Trophoblast cell (in vitro differentiated cells and primary cell): Measurements from ENCODE around the gene SNX25. TPM values are rescaled to one million over a fixed set of nuclear protein-coding genes. Genes with fewer than 3 reads are reported as not detected.

Experiments
- DNase-seq, 2 donors: peaks; one replicate each; pipeline ENCODE4 v3.0.0-alpha.2; 2016
- H2AFZ ChIP-seq: 2 replicates; pipeline ENCODE4 v1.6.1; 2013; ENCODE audit warnings: low read length, moderate library complexity, mild to moderate bottlenecking; ENCODE audit not compliant: insufficient read depth, poor library complexity
- H2AK5ac ChIP-seq: 2 replicates; pipeline ENCODE4 v1.6.1; 2013; ENCODE audit warnings: mild to moderate bottlenecking, low read length
- H2BK120ac ChIP-seq: 2 replicates; pipeline ENCODE4 v1.6.1; 2013; ENCODE audit warnings: low read length, mild to moderate bottlenecking, moderate library complexity; ENCODE audit not compliant: insufficient read depth, poor library complexity
- H2BK12ac ChIP-seq: 2 replicates; pipeline ENCODE4 v1.6.1; 2013; ENCODE audit warnings: mild to moderate bottlenecking, low read length, moderate library complexity
- H2BK5ac ChIP-seq: 2 replicates; pipeline ENCODE4 v1.6.1; 2013; ENCODE audit warnings: low read length, low read depth, moderate library complexity, mild to moderate bottlenecking; ENCODE audit not compliant: poor library complexity
- H3K14ac ChIP-seq: 2 replicates; pipeline ENCODE4 v1.6.1; 2013; ENCODE audit warnings: mild to moderate bottlenecking, low read length
- H3K18ac ChIP-seq: 2 replicates; pipeline ENCODE4 v1.6.1; 2013; ENCODE audit warnings: mild to moderate bottlenecking, low read length
- H3K23ac ChIP-seq: 2 replicates; pipeline ENCODE4 v1.6.1; 2013; ENCODE audit warnings: low read length
- H3K27ac ChIP-seq: 2 replicates; pipeline ENCODE4 v1.5.1; 2013; ENCODE audit warnings: low read depth, mild to moderate bottlenecking, inconsistent platforms, low read length, moderate library complexity
- H3K27me3 ChIP-seq: 2 replicates; pipeline ENCODE4 v1.6.1; 2013; ENCODE audit warnings: inconsistent platforms, mild to moderate bottlenecking, low read length, moderate library complexity; ENCODE audit not compliant: insufficient read depth
- H3K36me3 ChIP-seq, 2 experiments: 1 replicate in 1 of 2; 2 replicates in 1 of 2; pipeline ENCODE4 v1.6.1; 2013; ENCODE audit warnings: low read length in 2 of 2, mild to moderate bottlenecking in 2 of 2, moderate library complexity in 1 of 2; ENCODE audit not compliant: insufficient read depth in 2 of 2, control insufficient read depth in 1 of 2
- H3K4ac ChIP-seq: 2 replicates; pipeline ENCODE4 v1.6.1; 2013; ENCODE audit warnings: low read depth, mild to moderate bottlenecking, low read length, moderate library complexity
- H3K4me1 ChIP-seq, 2 experiments: 1 replicate in 1 of 2; 2 replicates in 1 of 2; pipeline ENCODE4 v1.6.1; 2013; ENCODE audit warnings: low read length in 2 of 2, mild to moderate bottlenecking in 2 of 2, moderate library complexity in 1 of 2; ENCODE audit not compliant: insufficient read depth in 2 of 2, control insufficient read depth in 1 of 2
- H3K4me2 ChIP-seq: 2 replicates; pipeline ENCODE4 v1.6.1; 2013; ENCODE audit warnings: inconsistent platforms, mild to moderate bottlenecking, low read length, moderate library complexity
- H3K4me3 ChIP-seq: 2 replicates; pipeline ENCODE4 v1.5.1; 2013; ENCODE audit warnings: mild to moderate bottlenecking, low read depth, low read length, inconsistent platforms
- H3K79me1 ChIP-seq: one replicate; pipeline ENCODE4 v1.6.1; 2013; ENCODE audit warnings: low read length
- H3K79me2 ChIP-seq: 2 replicates; pipeline ENCODE4 v1.6.1; 2013; ENCODE audit warnings: low read length, mild to moderate bottlenecking; ENCODE audit not compliant: control insufficient read depth, insufficient read depth, poor library complexity
- H3K9ac ChIP-seq: 2 replicates; pipeline ENCODE4 v1.6.1; 2013; ENCODE audit warnings: mild to moderate bottlenecking, low read length
- H3K9me3 ChIP-seq: 2 replicates; pipeline ENCODE4 v1.6.1; 2013; ENCODE audit warnings: low read depth, mild to moderate bottlenecking, control low read depth, inconsistent platforms, low read length; ENCODE audit not compliant: insufficient read depth
- H4K12ac ChIP-seq: 2 replicates; pipeline ENCODE4 v1.6.1; 2013; ENCODE audit warnings: low read depth, mild to moderate bottlenecking, low read length, moderate library complexity
- H4K8ac ChIP-seq: 2 replicates; pipeline ENCODE4 v1.6.1; 2013; ENCODE audit warnings: low read depth, mild to moderate bottlenecking, low read length, moderate library complexity
- H4K91ac ChIP-seq: one replicate; pipeline ENCODE4 v1.6.1; 2013; ENCODE audit warnings: low read depth, mild to moderate bottlenecking, low read length, moderate library complexity
- WGBS: extraction: QIAGEN DNeasy Blood & Tissue Kit; methylation state at CpG from one replicate; pipeline ENCODE4 v1.1.7; 2013; ENCODE audit warnings: missing lambda C conversion rate; ENCODE audit not compliant: insufficient read length, insufficient coverage; ENCODE audit errors: extremely low coverage; 5-methylcytosine and 5-hydroxymethylcytosine counted together
- polyA plus RNA-seq: library from polyadenylated mRNA; stranded (reverse); fragments of 200-250 nt; gene quantifications from 2 replicates; pipeline ENCODE4 v1.2.3, GENCODE V29; 2013

The SNX25 gene
- polyA plus RNA-seq = 11.4 TPM in 2 replicates

GRCh38 chr4:185209031-185209851, at the start of gene SNX25:
Gene SNX25 (plus strand): TSS chr4:185209598. CDS start chr4:185209827, 229 bp downstream.
- Histone ChIP-seq H3K4me1 (peaks cover 3 to 5% of the 10 kb centered on the region in 2 experiments), H3K4me2 (peak within 1 kb of the TSS; percentile 99), H3K14ac (peak within 1 kb of the TSS; percentile 81), H3K23ac (no peak within 1 kb of the TSS), H3K4me3 (peak within 1 kb of the TSS; percentile 80), H2BK12ac (peak within 1 kb of the TSS; percentile 65), H2AK5ac (no peak within 1 kb of the TSS), H3K9ac (peak within 1 kb of the TSS; percentile 54), H3K27me3 (no peaks in the 10 kb centered on the region), H4K12ac (peak within 1 kb of the TSS; percentile 55), H3K9me3 (no peaks in the 10 kb centered on the region), H3K79me1 (peaks cover 6% of the 10 kb centered on the region), H2AFZ (peak within 1 kb of the TSS; percentile 88), H2BK120ac (peak within 1 kb of the TSS; percentile 80), H3K4ac (peak within 1 kb of the TSS; percentile 65), H4K8ac (peak within 1 kb of the TSS; percentile 62), H3K79me2 (peaks cover 8% of the 10 kb centered on the region), H3K18ac (peak within 1 kb of the TSS; percentile 91), H3K27ac (peak within 1 kb of the TSS; percentile 51), H2BK5ac (peak within 1 kb of the TSS; percentile 68), H4K91ac (peak within 1 kb of the TSS; percentile 78), H3K36me3 (no peaks in the 10 kb centered on the region)
- peak; percentile 88 for DNase-seq
- WGBS = no CpG with 5 or more reads among the region's 72 CpGs

- Histone ChIP-seq H3K23ac (no peak overlapping the region), H2BK5ac (no peak overlapping the region), H3K27me3 (no peaks in the 10 kb centered on the region), H3K18ac (no peak overlapping the region), H4K8ac (no peak overlapping the region), H3K36me3 (peaks cover 6 to 7% of the 10 kb centered on the region in 2 experiments), H4K12ac (no peak overlapping the region), H4K91ac (no peak overlapping the region), H3K9ac (no peak overlapping the region), H2BK12ac (no peak overlapping the region), H3K9me3 (no peaks in the 10 kb centered on the region), H3K79me2 (no peaks in the 10 kb centered on the region), H3K4ac (no peak overlapping the region), H3K4me3 (no peak overlapping the region), H3K27ac (no peak overlapping the region), H3K79me1 (no peaks in the 10 kb centered on the region), H2AK5ac (no peak overlapping the region), H3K4me1 (no peaks in the 10 kb centered on the region), H2AFZ (no peak overlapping the region), H3K14ac (no peak overlapping the region), H2BK120ac (no peak overlapping the region), H3K4me2 (no peak overlapping the region)
- no CpG with 5 or more reads among the region's 2 CpGs for WGBS
- DNase-seq = no peak
Measured at GRCh38 chr4:185165605-185166063, 43.8 kb upstream of the SNX25 start.

GRCh38 chr4:185167234-185167633, 42.2 kb upstream of the SNX25 start:
- no peak overlapping the region for H2BK120ac ChIP-seq
- H3K4ac ChIP-seq = no peak overlapping the region
- H3K14ac ChIP-seq = no peak overlapping the region
- no peak overlapping the region for H4K91ac ChIP-seq
- H2AK5ac ChIP-seq = no peak overlapping the region
- H3K18ac ChIP-seq = no peak overlapping the region
- no peaks in the 10 kb centered on the region for H3K79me2 ChIP-seq
- peaks cover 6 to 7% of the 10 kb centered on the region in 2 experiments for H3K36me3 ChIP-seq
- no peak overlapping the region for H2AFZ ChIP-seq
- no peak overlapping the region for H4K8ac ChIP-seq
- no peak overlapping the region for H3K27ac ChIP-seq
- H2BK12ac ChIP-seq = no peak overlapping the region
- H3K27me3 ChIP-seq = no peaks in the 10 kb centered on the region
- no peaks in the 10 kb centered on the region for H3K4me1 ChIP-seq
- no peak overlapping the region for H3K4me3 ChIP-seq
- H3K79me1 ChIP-seq = no peaks in the 10 kb centered on the region
- WGBS = no CpG with 5 or more reads among the region's 9 CpGs
- peak in 1 of 2 donors; percentile 14 for DNase-seq
- H3K4me2 ChIP-seq = no peak overlapping the region
- H4K12ac ChIP-seq = no peak overlapping the region
- H3K9me3 ChIP-seq = no peaks in the 10 kb centered on the region
- H3K9ac ChIP-seq = no peak overlapping the region
- no peak overlapping the region for H3K23ac ChIP-seq
- H2BK5ac ChIP-seq = no peak overlapping the region

GRCh38 chr4:185171373-185172071, 37.9 kb upstream of the SNX25 start:
- no peaks in the 10 kb centered on the region for H3K79me1 ChIP-seq
- no CpG with 5 or more reads among the region's 2 CpGs for WGBS
- H3K27ac ChIP-seq = no peak overlapping the region
- no peaks in the 10 kb centered on the region for H3K27me3 ChIP-seq
- no peak overlapping the region for H4K91ac ChIP-seq
- no peak overlapping the region for H2BK12ac ChIP-seq
- H2AK5ac ChIP-seq = no peak overlapping the region
- no peak overlapping the region for H3K18ac ChIP-seq
- peaks cover 4 to 9% of the 10 kb centered on the region in 2 experiments for H3K36me3 ChIP-seq
- H3K9me3 ChIP-seq = no peaks in the 10 kb centered on the region
- H3K4me3 ChIP-seq = no peak overlapping the region
- H4K8ac ChIP-seq = no peak overlapping the region
- H3K23ac ChIP-seq = no peak overlapping the region
- H3K4me1 ChIP-seq = no peaks in the 10 kb centered on the region
- H2BK5ac ChIP-seq = no peak overlapping the region
- H4K12ac ChIP-seq = no peak overlapping the region
- H2AFZ ChIP-seq = no peak overlapping the region
- H3K9ac ChIP-seq = no peak overlapping the region
- no peak overlapping the region for H3K4me2 ChIP-seq
- no peak for DNase-seq
- H3K4ac ChIP-seq = no peak overlapping the region
- no peak overlapping the region for H3K14ac ChIP-seq
- H2BK120ac ChIP-seq = no peak overlapping the region
- no peaks in the 10 kb centered on the region for H3K79me2 ChIP-seq
